ENCODE results near the gene HLCS. TPM values are rescaled to one million over a fixed set of nuclear protein-coding genes. Genes with fewer than 3 reads are reported as not detected.

The HLCS gene
- total and polyA plus RNA-seq, 2 donors: 8.6 to 22.9 TPM

- H3K4me3 ChIP-seq (ENCODE audit: low read depth, low read length): no peak overlapping the region
- WGBS: over 99% methylated on average over 2 of the region's 2 CpGs
- no peaks in the 10 kb centered on the region for H3K36me3 ChIP-seq (ENCODE audit: insufficient read depth)
- no peak for DNase-seq (ENCODE audit: extremely low spot score)
- H3K27ac ChIP-seq (ENCODE audit: low read depth): no peak overlapping the region
- H3K4me1 ChIP-seq (ENCODE audit: insufficient read depth): no peaks in the 10 kb centered on the region
Observed at GRCh38 chr21:36845790-36846189, 120.7 kb downstream of the HLCS start.

GRCh38 chr21:36845070-36845469 lies 121.4 kb downstream of the HLCS start:
- Histone ChIP-seq H3K36me3 (ENCODE audit: insufficient read depth) (no peaks in the 10 kb centered on the region), H3K4me3 (ENCODE audit: low read depth, low read length) (no peak overlapping the region), H3K4me1 (ENCODE audit: insufficient read depth) (no peaks in the 10 kb centered on the region), H3K27ac (ENCODE audit: low read depth) (no peak overlapping the region)
- WGBS: 93% methylated on average over 10 of the region's 10 CpGs
- DNase-seq (ENCODE audit: extremely low spot score): no peak

GRCh38 chr21:36841866-36842265 lies 124.6 kb downstream of the HLCS start:
- Histone ChIP-seq H3K36me3 (ENCODE audit: insufficient read depth) (no peaks in the 10 kb centered on the region), H3K27ac (ENCODE audit: low read depth) (no peak overlapping the region), H3K4me3 (ENCODE audit: low read depth, low read length) (no peak overlapping the region), H3K4me1 (ENCODE audit: insufficient read depth) (no peaks in the 10 kb centered on the region)
- WGBS: 91% methylated on average over 3 of the region's 3 CpGs
- no peak for DNase-seq (ENCODE audit: extremely low spot score)

DNA sequence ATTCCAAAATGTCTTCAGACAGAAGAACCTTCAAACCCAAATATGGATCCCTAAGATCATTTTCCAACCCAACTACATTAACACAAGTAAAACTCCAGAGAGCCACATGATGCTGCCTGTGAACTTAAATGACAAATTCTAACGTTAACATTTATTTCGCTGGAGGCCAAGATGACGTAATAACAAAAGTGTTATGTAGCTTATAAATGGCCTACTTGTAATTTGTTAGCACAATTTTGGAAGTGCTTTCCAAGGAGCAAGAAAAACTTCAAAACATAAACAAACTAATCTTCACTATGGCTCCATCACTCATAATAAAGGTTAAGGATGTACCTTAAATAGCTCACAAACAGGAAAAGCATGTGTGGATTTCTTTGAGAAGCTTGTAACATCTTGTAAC lies 126.7 kb downstream of the HLCS start:
- no peak for DNase-seq (ENCODE audit: extremely low spot score)
- Histone ChIP-seq H3K36me3 (ENCODE audit: insufficient read depth) (no peaks in the 10 kb centered on the region), H3K27ac (ENCODE audit: low read depth) (no peak overlapping the region), H3K4me3 (ENCODE audit: low read depth, low read length) (no peak overlapping the region), H3K4me1 (ENCODE audit: insufficient read depth) (no peaks in the 10 kb centered on the region)
- WGBS: 84% methylated on average over 3 of the region's 3 CpGs

- WGBS: 79% methylated on average over 6 of the region's 6 CpGs
- no peak overlapping the region for H3K4me3 ChIP-seq (ENCODE audit: low read depth, low read length)
- no peak overlapping the region for H3K27ac ChIP-seq (ENCODE audit: low read depth)
- no peak for DNase-seq (ENCODE audit: extremely low spot score)
- H3K4me1 ChIP-seq (ENCODE audit: insufficient read depth): no peaks in the 10 kb centered on the region
- H3K36me3 ChIP-seq (ENCODE audit: insufficient read depth): no peaks in the 10 kb centered on the region
Observed at GRCh38 chr21:36839123-36839522, 127.3 kb downstream of the HLCS start.

DNA sequence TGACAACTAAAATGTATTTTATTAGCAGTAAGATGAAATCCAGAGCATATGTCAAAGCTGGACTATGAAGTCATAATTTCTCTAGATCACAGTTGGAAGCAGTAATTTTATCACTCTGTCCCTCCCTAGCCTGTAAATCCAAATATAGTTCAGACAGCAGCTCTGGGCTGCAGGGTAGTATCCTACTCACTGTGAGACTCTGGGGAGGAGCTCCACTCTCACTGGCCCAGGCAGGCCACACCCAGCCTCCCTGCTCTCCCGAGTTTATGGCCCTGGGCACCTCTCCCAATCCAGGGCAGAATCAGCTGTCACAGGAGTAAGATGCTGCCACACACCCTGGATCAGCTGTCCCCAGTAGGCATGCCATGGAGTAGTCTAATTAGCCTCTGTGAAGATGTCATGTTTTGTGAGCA lies 131.1 kb downstream of the HLCS start:
- H3K4me1 ChIP-seq (ENCODE audit: insufficient read depth): no peaks in the 10 kb centered on the region
- no peak for DNase-seq (ENCODE audit: extremely low spot score)
- no peak overlapping the region for H3K27ac ChIP-seq (ENCODE audit: low read depth)
- WGBS: 23% methylated on average over 1 of the region's 1 CpG
- H3K36me3 ChIP-seq (ENCODE audit: insufficient read depth): no peaks in the 10 kb centered on the region
- no peak overlapping the region for H3K4me3 ChIP-seq (ENCODE audit: low read depth, low read length)

- H3K4me3 ChIP-seq (ENCODE audit: low read depth, low read length): no peak overlapping the region
- H3K36me3 ChIP-seq (ENCODE audit: insufficient read depth): no peaks in the 10 kb centered on the region
- no peak overlapping the region for H3K27ac ChIP-seq (ENCODE audit: low read depth)
- 97% methylated on average over 4 of the region's 4 CpGs for WGBS
- no peaks in the 10 kb centered on the region for H3K4me1 ChIP-seq (ENCODE audit: insufficient read depth)
- no peak for DNase-seq (ENCODE audit: extremely low spot score)
Observed at GRCh38 chr21:36834192-36834591, 132.3 kb downstream of the HLCS start.

DNA sequence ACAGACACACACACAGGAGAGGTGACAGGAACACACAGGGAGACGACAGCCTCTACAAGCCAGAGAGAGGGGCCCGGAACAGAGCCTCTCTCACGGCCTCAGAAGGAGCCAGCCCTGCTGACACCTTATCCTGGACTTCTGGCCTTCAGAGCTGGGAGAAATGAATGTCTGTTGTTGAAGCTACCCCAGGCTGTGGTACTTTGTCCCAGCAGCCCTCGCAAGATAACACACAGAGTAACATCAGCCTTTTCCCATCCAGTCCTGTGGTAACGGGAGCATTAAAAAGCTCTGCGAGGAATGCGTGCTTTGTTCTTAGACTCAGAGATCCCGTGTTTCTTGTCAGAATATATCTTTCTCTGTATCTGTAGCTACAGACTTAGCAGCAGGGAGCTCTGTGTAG lies 136.4 kb downstream of the HLCS start:
- H3K4me3 ChIP-seq (ENCODE audit: low read depth, low read length): no peak overlapping the region
- H3K36me3 ChIP-seq (ENCODE audit: insufficient read depth): no peaks in the 10 kb centered on the region
- H3K4me1 ChIP-seq (ENCODE audit: insufficient read depth): no peaks in the 10 kb centered on the region
- WGBS: 87% methylated on average over 8 of the region's 8 CpGs
- DNase-seq (ENCODE audit: extremely low spot score): no peak
- no peak overlapping the region for H3K27ac ChIP-seq (ENCODE audit: low read depth)

- WGBS: 80% methylated on average over 4 of the region's 4 CpGs
- Histone ChIP-seq H3K27ac (ENCODE audit: low read depth) (no peak overlapping the region), H3K4me3 (ENCODE audit: low read depth, low read length) (no peak overlapping the region)
Observed at GRCh38 chr21:36828891-36829515, 137.5 kb downstream of the HLCS start.

DNA sequence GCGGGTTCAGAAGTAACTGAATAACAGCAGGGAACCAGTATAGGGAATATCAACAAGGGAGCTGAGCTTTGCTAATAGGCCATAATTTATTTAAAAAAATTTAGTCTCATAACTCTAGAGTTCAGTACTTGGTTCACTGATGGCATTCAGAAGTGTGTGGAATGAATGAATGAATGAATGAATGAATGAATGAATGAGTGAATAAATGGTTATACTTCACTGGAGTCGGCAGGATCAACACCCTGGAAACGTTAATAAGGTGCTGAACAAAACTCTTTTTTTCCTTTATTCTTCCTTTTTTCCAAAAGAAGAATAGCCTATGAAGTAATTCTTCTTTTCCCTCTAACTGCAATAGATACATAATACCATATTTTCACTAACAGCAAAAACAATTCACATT lies 138.3 kb downstream of the HLCS start:
- Histone ChIP-seq H3K27ac (ENCODE audit: low read depth) (no peak overlapping the region), H3K36me3 (ENCODE audit: insufficient read depth) (no peaks in the 10 kb centered on the region), H3K4me1 (ENCODE audit: insufficient read depth) (no peaks in the 10 kb centered on the region), H3K4me3 (ENCODE audit: low read depth, low read length) (no peak overlapping the region)
- no peak for DNase-seq (ENCODE audit: extremely low spot score)
- 88% methylated on average over 3 of the region's 3 CpGs for WGBS

More at GRCh38 chr21:36828891-36829515, 137.5 kb downstream of the HLCS start:
- DNase-seq (ENCODE audit: extremely low spot score): no peak
- no peaks in the 10 kb centered on the region for H3K36me3 ChIP-seq (ENCODE audit: insufficient read depth)
- no peaks in the 10 kb centered on the region for H3K4me1 ChIP-seq (ENCODE audit: insufficient read depth)

DNA sequence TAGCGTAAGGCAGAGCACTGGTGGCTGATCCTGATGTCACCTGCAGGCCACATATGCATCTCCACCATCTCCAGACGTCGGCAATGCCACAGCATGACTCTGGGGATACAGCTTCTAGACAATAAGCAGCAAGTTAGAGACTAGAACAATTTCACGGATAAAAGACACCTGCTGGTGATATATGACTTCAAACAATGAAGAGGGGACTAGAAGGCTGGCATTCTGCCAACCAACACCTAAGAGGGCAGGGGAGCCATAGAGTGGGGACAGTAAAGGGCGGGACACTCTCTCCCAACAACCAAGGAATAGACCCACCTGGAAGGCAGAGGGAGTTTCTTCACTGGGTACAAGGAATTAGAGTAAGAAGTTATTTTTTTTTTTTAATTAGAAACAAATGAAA lies 140.8 kb downstream of the HLCS start:
- Histone ChIP-seq H3K4me3 (ENCODE audit: low read depth, low read length) (no peak overlapping the region), H3K36me3 (ENCODE audit: insufficient read depth) (no peaks in the 10 kb centered on the region), H3K4me1 (ENCODE audit: insufficient read depth) (no peaks in the 10 kb centered on the region), H3K27ac (ENCODE audit: low read depth) (no peak overlapping the region)
- DNase-seq (ENCODE audit: extremely low spot score): no peak
- WGBS: 87% methylated on average over 5 of the region's 5 CpGs

DNA sequence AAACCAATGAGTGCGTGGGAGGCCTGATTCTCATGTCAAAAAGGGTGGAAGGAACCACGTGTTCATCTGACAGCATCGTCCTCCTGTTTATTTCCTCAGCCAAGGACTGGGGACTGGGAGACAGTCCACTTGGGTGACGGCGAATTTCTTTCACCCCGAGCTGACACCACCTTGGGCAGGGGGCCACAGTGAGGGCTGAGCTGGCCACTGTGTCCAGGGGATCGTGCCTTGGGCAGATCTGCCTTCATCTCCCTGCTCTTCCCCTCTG lies 145.5 kb downstream of the HLCS start:
- H3K4me1 ChIP-seq (ENCODE audit: insufficient read depth): no peaks in the 10 kb centered on the region
- H3K4me3 ChIP-seq (ENCODE audit: low read depth, low read length): no peak overlapping the region
- H3K36me3 ChIP-seq (ENCODE audit: insufficient read depth): no peaks in the 10 kb centered on the region
- no peak for DNase-seq (ENCODE audit: extremely low spot score)
- H3K27ac ChIP-seq (ENCODE audit: low read depth): no peak overlapping the region
- WGBS: 58% methylated on average over 7 of the region's 7 CpGs

- H3K27ac ChIP-seq (ENCODE audit: low read depth): no peak overlapping the region
- no peaks in the 10 kb centered on the region for H3K36me3 ChIP-seq (ENCODE audit: insufficient read depth)
- no peak overlapping the region for H3K4me3 ChIP-seq (ENCODE audit: low read depth, low read length)
- DNase-seq (ENCODE audit: extremely low spot score): no peak
- WGBS: 75% methylated on average over 27 of the region's 27 CpGs
- no peaks in the 10 kb centered on the region for H3K4me1 ChIP-seq (ENCODE audit: insufficient read depth)
Observed at GRCh38 chr21:36820176-36821031, 146.1 kb downstream of the HLCS start.

DNA sequence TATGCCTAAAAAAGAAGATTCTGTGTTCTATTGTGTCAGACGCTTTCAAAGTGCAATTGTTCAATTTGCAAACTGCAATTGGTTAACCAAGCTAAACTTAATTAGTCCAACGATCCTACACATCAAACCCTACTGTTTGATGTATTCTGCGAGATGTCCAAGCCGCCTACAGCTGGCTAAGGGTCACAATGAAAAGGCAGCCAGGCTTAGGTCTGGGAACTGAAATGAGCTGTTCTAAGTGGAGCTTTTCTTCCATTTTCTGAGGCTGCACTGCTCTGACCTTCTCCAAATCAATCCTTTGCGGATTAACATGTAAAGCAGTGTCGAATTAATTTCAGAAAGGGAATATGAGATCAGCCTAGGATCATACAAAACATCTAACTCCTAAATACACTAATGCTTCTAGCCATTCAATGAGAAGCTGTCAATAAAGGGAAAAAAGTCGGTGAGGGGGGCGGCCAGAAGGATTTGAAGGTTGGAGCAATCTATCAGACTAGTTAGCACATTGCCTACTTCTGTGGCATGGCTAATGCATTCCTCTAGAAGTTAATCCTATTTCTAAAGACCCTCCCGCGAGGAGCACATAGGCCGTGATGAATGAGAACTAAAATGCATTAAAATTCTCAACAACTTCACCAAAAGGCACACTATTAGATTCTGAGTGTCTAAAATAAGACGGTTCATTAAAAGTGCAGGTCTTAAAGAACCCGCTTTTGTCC lies 148.6 kb downstream of the HLCS start:
- Histone ChIP-seq H3K4me3 (ENCODE audit: low read depth, low read length) (no peak overlapping the region), H3K27ac (ENCODE audit: low read depth) (no peak overlapping the region), H3K36me3 (ENCODE audit: insufficient read depth) (no peaks in the 10 kb centered on the region), H3K4me1 (ENCODE audit: insufficient read depth) (no peaks in the 10 kb centered on the region)
- DNase-seq (ENCODE audit: extremely low spot score): no peak
- 94% methylated on average over 13 of the region's 13 CpGs for WGBS

Measured in urinary bladder (tissue), 4 donors.